Endothelial cell of umbilical vein (primary cell): ENCODE results near the gene DDR2. TPM values are rescaled to one million over a fixed set of nuclear protein-coding genes. Genes with fewer than 3 reads are reported as not detected.

Source experiments
- BruUV-seq: library from RNA; stranded (reverse); fragments of 400-500 nt; replicated peaks from 2 replicates; lab custom pipeline; 2021; lab: Mats Ljungman, UMichigan
- CTCF ChIA-PET: fragments of 300-600, 350-600 bp; sonication (Branson Sonifier 250); formaldehyde crosslinking; loops from one replicate; lab custom pipeline; 2021; ENCODE audit warnings: antibody characterized with exemption, inconsistent platforms; lab: Charles Lee
- POLR2A ChIA-PET: fragments of 300-600, 350-600 bp; sonication (Branson Sonifier 250); formaldehyde crosslinking; loops from one replicate; lab custom pipeline; 2021; ENCODE audit warnings: antibody characterized with exemption, inconsistent platforms; lab: Charles Lee
- DNase-seq: peaks from one replicate; pipeline ENCODE4 v3.0.0-alpha.2; 2011; ENCODE audit warnings: low read depth, low spot score
- FAIRE-seq: peaks from 2 replicates; lab custom pipeline; 2011; peaks lifted over from hg19 to GRCh38; lab: Jason Lieb, UNC
- H2AFZ ChIP-seq: 2 replicates; pipeline ENCODE4 v1.6.0; 2012; ENCODE audit warnings: low read depth, low read length, control low read depth, inconsistent platforms
- H3K27ac ChIP-seq: 2 replicates; pipeline ENCODE4 v1.5.1; 2011; ENCODE audit warnings: low read depth, mild to moderate bottlenecking, control low read depth, low read length, moderate library complexity; ENCODE audit not compliant: insufficient read depth
- H3K27me3 ChIP-seq, 2 experiments: 2 replicates each; pipeline versions ENCODE4 v1.6.0 to v1.6.1; 2011; ENCODE audit warnings: low read length in 2 of 2, mixed read lengths in 1 of 2; ENCODE audit not compliant: control insufficient read depth in 2 of 2, insufficient read depth in 2 of 2
- H3K36me3 ChIP-seq, 2 experiments: 2 replicates in 1 of 2; 3 replicates in 1 of 2; pipeline ENCODE4 v1.5.1; 2011; ENCODE audit warnings: low read length in 2 of 2, mild to moderate bottlenecking in 1 of 2, moderate library complexity in 1 of 2; ENCODE audit not compliant: control insufficient read depth in 2 of 2, insufficient read depth in 2 of 2; ENCODE audit errors: extremely low read depth in 1 of 2
- H3K4me1 ChIP-seq: 3 replicates; pipeline ENCODE4 v1.5.1; 2011; ENCODE audit warnings: mild to moderate bottlenecking, low read length; ENCODE audit not compliant: control insufficient read depth, insufficient read depth; ENCODE audit errors: extremely low read depth
- H3K4me2 ChIP-seq: 2 replicates; pipeline ENCODE4 v1.6.1; 2011; ENCODE audit warnings: low read length, control low read depth, mixed read lengths; ENCODE audit not compliant: insufficient read depth
- H3K4me3 ChIP-seq, 3 experiments: fragments of 200-600 bp in 1 of 3; sonication (generic), shearing (Covaris generic) in 1 of 3; replicated peaks in 1 of 3; 2 replicates each; pipeline ENCODE4 v1.5.1; 2011 to 2016; ENCODE audit warnings: control low read depth in 3 of 3, low read length in 3 of 3, mild to moderate bottlenecking in 2 of 3, inconsistent platforms in 1 of 3, low read depth in 1 of 3, moderate library complexity in 1 of 3; ENCODE audit not compliant: insufficient read depth in 1 of 3
- H3K79me2 ChIP-seq: 2 replicates; pipeline ENCODE4 v1.6.0; 2012; ENCODE audit warnings: low read length, inconsistent platforms; ENCODE audit not compliant: control insufficient read depth, insufficient read depth
- H3K9ac ChIP-seq: replicated peaks from 2 replicates; pipeline ENCODE3; 2011; ENCODE audit warnings: low read length, control low read depth; ENCODE audit not compliant: insufficient read depth; ENCODE audit errors: extremely low read depth
- H3K9me1 ChIP-seq: replicated peaks from 3 replicates; pipeline ENCODE4 v1.6.0; 2011; ENCODE audit warnings: mild to moderate bottlenecking, low read length; ENCODE audit not compliant: control insufficient read depth, insufficient read depth; ENCODE audit errors: extremely low read depth
- H3K9me3 ChIP-seq: replicated peaks from 2 replicates; pipeline ENCODE4 v1.5.1; 2012; ENCODE audit warnings: low read length, inconsistent platforms; ENCODE audit not compliant: control insufficient read depth, insufficient read depth
- H4K20me1 ChIP-seq: replicated peaks from 2 replicates; pipeline ENCODE3; 2011; ENCODE audit warnings: mild to moderate bottlenecking, low read length; ENCODE audit not compliant: control insufficient read depth, insufficient read depth; ENCODE audit errors: extremely low read depth
- EZH2 ChIP-seq: IDR thresholded peaks from 2 replicates; pipeline ENCODE4 v1.6.1; 2012; ENCODE audit warnings: borderline replicate concordance, low read depth, mild to moderate bottlenecking, moderate library complexity, low read length, inconsistent platforms; ENCODE audit not compliant: severe bottlenecking
- FOS ChIP-seq: IDR thresholded peaks from 2 replicates; pipeline ENCODE4 v1.6.1; 2011; ENCODE audit warnings: mild to moderate bottlenecking, low read length, moderate library complexity, borderline replicate concordance; ENCODE audit not compliant: insufficient read depth
- GATA2 ChIP-seq: IDR thresholded peaks from 2 replicates; pipeline ENCODE4 v1.7.0; 2011; ENCODE audit warnings: low read depth, mild to moderate bottlenecking, moderate library complexity, mixed read lengths, low read length; ENCODE audit not compliant: insufficient read length, insufficient read depth
- JUN ChIP-seq: IDR thresholded peaks from 2 replicates; pipeline ENCODE4 v1.6.1; 2011; ENCODE audit warnings: borderline replicate concordance, low read depth; ENCODE audit not compliant: insufficient read length, insufficient read depth
- MYC ChIP-seq: IDR thresholded peaks from one replicate; pipeline ENCODE4 v1.6.1; 2011; ENCODE audit warnings: mild to moderate bottlenecking, low read depth, low read length
- POLR2A ChIP-seq: IDR thresholded peaks from 2 replicates; pipeline ENCODE4 v1.6.1; 2012; ENCODE audit warnings: low read depth, mild to moderate bottlenecking, control low read depth, low read length
- POLR2AphosphoS5 ChIP-seq: IDR thresholded peaks from 2 replicates; pipeline ENCODE4 v1.6.1; 2012; ENCODE audit warnings: low read depth, mild to moderate bottlenecking, control low read depth, low read length, moderate library complexity; ENCODE audit not compliant: insufficient read depth
- dilution Hi-C: fragments of 300-500 bp; cut with MboI; formaldehyde crosslinking; loops from one replicate; pipeline ENCODE4 v1.15.0; 2019; ENCODE audit warnings: low sequenced_read_pairs; ENCODE audit not compliant: extremely low pct_ligation_motif_present
- intact Hi-C: fragments of 100-400 bp; cut with micrococcal nuclease; formaldehyde crosslinking; loops from one replicate; pipeline ENCODE4 v1.10.0; 2022
- polyA plus RNA-seq, 4 experiments: library from polyadenylated mRNA; depleted of rRNA in 3 of 4; stranded (reverse) in 3 of 4; unstranded in 1 of 4; fragments of >200 nt; gene quantifications; 2 replicates each; pipeline versions ENCODE4 v1.2.1 to v1.2.3, GENCODE V29; 2011 to 2012; ENCODE audit warnings: missing spikeins in 1 of 4
- total RNA-seq: library from RNA; stranded (reverse); gene quantifications from 2 replicates; pipeline ENCODE4 v1.2.3, GENCODE V29; 2021
- TF ChIP-seq, protein P1 (sequence below): IDR thresholded peaks from 2 replicates; pipeline ENCODE4 v1.6.1; 2011; ENCODE audit not compliant: insufficient read depth, insufficient read length

DDR2 gene
- total and polyA plus RNA-seq, 2 donors (not counting 3 experiments of a cell fraction or from before 2014, with no cell fraction given), result 27.8 to 30.8 TPM

DNA sequence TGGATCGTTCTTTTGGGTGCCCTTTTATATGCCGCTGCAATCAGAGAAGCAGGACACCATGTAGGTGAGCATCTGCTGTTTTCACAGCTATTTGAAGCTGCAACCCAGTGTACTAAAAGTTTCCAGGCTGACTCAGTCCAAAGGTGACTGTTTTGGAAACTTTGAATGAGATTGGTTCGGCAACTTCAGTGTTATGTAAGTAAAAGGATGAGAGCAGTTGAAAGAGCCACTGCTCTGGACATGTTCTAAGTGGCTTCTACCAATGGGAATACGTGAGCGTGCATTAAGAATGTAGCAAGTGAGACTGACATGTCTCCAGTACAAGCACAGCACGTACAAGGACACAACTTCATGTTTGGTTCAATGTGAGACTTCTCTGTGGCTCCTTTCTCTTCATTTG lies 55.6 kb downstream of the DDR2 start:
- dilution Hi-C loops, result no loop called here
- Histone ChIP-seq H3K4me3 (no peak overlapping the region), H3K27ac (no peak overlapping the region), H3K9me3 (no peaks in the 10 kb centered on the region), H3K4me1 (peaks cover 29% of the 10 kb centered on the region), H3K79me2 (peaks cover 6% of the 10 kb centered on the region), H3K27me3 (no peaks in the 10 kb centered on the region), H4K20me1 (no peaks in the 10 kb centered on the region), H3K9me1 (no peaks in the 10 kb centered on the region), H3K4me2 (no peak overlapping the region), H2AFZ (no peak overlapping the region), H3K36me3 (no peaks in the 10 kb centered on the region), H3K9ac (no peak overlapping the region)
- BruUV-seq, result no TSS peak
- intact Hi-C loops, result no loop called here
- POLR2A ChIA-PET, result no interaction called here
- CTCF ChIA-PET, result interaction anchor here (0.5 to 4.5 kb wide), 2 partner anchors 10 to 624 kb away, joined by 3 to 20 read pairs; no protein-coding TSS in a partner anchor
- TF ChIP-seq JUN, result no peak
- no peak for TF ChIP-seq FOS
- TF ChIP-seq POLR2A, result no peak
- TF ChIP-seq, protein P1, sequence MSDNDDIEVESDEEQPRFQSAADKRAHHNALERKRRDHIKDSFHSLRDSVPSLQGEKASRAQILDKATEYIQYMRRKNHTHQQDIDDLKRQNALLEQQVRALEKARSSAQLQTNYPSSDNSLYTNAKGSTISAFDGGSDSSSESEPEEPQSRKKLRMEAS, result no peak
- no peak for TF ChIP-seq EZH2
- no peak for FAIRE-seq
- no peak for DNase-seq

DNA sequence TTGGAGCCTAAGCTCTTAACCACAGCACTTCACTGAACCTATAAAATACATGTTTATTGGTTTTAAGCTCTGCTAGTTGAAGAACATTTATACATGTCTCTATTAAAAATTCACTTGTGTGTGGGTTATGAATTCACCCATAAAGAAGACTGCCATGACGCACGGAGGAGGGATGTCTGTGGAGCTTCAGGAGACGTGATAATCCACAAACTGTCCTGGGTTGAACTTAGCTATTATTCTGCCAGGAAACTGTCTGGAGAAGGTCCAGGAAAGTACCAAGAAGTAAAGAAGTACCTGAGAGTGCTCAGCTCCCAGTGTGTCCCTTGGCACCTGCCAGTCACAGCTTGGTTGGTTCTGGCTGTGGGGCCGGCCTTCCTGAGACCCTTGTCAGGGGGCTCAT lies 56.3 kb downstream of the DDR2 start:
- peaks cover 6% of the 10 kb centered on the region for H3K79me2 ChIP-seq
- POLR2A ChIA-PET, result no interaction called here

More for the DNA sequence above, 56.3 kb downstream of the DDR2 start:
- CTCF ChIA-PET, result interaction anchor here (1.4 to 4.5 kb wide), 2 partner anchors 11 to 112 kb away, joined by 3 to 20 read pairs; no protein-coding TSS in a partner anchor
- H2AFZ ChIP-seq, result no peak overlapping the region
- H3K4me2 ChIP-seq, result no peak overlapping the region
- H3K36me3 ChIP-seq, result no peaks in the 10 kb centered on the region
- H4K20me1 ChIP-seq, result no peaks in the 10 kb centered on the region
- peaks cover 29% of the 10 kb centered on the region for H3K4me1 ChIP-seq
- no peaks in the 10 kb centered on the region for H3K9me1 ChIP-seq
- FAIRE-seq (no peak), DNase-seq (no peak)
- H3K27me3 ChIP-seq, result no peaks in the 10 kb centered on the region
- no peak overlapping the region for H3K4me3 ChIP-seq
- no TSS peak for BruUV-seq
- no peak overlapping the region for H3K27ac ChIP-seq
- TF ChIP-seq POLR2AphosphoS5, result no peak
- TF ChIP-seq FOS, result no peak
- no peak for TF ChIP-seq MYC
- TF ChIP-seq GATA2, result no peak
- no peak for TF ChIP-seq EZH2
- no peak for TF ChIP-seq POLR2A
- intact Hi-C loops (no loop called here), dilution Hi-C loops (no loop called here)
- H3K9me3 ChIP-seq, result no peaks in the 10 kb centered on the region
- no peak overlapping the region for H3K9ac ChIP-seq
